Urothelium cell line (cell line): Measurements from ENCODE around the gene PCSK4.
"Not testable (repeated sequence)": the region's sequence is repeated elsewhere in the genome, so short reads cannot be mapped to it uniquely, and the experiment has no call there.

Experiments used
- DNase-seq: peaks from one replicate; pipeline ENCODE4 v3.0.0; 2011; ENCODE audit warnings: low spot score, mixed read lengths
- FAIRE-seq: peaks from 2 replicates; lab custom pipeline; 2011; peaks lifted over from hg19 to GRCh38; lab: Jason Lieb, UNC

Gene PCSK4

DNA sequence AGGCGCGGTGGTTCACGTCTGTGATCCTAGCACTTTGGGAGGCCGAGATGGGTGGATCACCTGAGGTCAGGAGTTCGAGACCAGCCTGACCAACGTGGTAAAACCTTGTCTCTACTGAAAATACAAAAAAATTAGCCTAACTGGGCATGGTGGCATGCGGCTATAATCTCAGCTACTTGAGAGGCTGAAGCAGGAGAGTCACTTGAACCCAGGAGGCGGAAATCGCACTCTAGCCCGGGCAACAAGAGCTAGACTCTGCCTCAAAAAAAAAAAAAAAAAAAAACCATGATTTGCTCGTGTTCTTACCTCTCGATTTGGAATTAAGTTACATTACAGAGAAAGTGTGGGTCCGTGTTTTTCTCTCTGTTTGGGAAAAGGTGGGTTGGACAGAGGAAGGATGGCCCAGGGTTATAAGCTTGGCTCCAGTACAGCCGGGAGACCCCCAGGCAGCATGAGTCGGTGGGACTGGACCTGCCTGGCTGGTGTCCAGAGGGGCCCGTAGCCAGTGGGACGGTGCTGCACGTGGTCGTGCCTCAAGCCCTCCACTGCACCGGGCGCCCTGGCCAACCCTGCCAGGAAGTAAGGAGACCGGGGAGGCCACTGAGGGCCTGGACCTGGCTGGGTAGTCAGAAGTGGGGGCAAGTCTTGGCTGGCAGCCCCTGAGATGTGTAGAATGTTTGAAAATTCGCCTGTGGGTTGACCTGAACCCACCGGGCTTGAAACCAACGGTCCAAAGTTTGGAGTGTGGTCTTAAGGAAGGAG, 48.3 kb downstream of the PCSK4 start:
- FAIRE-seq = no peak
- DNase-seq = no peak

DNA sequence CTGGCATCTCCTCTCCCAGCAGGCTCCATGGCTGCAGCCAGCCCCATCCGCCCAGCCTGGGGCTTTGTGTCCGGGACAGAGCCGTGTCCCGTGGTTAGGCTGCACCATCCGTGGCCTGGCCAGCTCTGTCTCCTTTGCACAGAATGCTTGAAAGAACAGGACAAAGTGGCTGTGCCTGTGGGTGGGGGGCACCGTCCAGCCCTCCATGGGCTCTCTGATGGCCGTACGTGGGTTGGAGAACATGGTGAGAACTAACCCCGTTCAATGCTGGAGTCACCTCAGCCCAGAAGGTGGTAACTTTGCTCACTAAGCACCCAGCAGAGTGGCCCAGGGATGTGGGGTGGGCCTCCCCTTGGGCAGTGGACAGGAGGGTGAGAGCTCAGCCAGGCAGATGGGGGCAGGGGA, 49.1 kb downstream of the PCSK4 start:
- no peak for FAIRE-seq
- DNase-seq = no peak

DNA sequence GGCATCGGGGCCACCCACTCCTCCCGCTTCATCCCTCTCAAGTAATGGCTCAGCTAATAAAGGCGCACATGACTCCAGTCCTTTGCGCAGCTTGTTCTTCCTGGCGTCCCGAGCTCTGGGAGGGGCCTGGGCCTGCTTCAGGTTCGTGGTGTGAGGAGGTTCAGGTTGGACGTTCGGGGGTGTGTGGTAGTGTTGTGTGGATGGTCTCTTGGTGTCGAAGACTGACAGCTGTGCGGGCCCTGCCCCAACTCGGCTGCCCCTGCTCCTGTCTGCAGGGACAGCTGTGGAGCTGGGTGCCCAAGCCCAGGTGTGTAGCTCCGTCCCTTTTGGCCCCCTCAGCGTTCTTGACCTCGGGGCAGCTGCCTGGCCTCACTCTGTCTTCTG, 49.7 kb downstream of the PCSK4 start:
- FAIRE-seq (no peak), DNase-seq (no peak)

DNA sequence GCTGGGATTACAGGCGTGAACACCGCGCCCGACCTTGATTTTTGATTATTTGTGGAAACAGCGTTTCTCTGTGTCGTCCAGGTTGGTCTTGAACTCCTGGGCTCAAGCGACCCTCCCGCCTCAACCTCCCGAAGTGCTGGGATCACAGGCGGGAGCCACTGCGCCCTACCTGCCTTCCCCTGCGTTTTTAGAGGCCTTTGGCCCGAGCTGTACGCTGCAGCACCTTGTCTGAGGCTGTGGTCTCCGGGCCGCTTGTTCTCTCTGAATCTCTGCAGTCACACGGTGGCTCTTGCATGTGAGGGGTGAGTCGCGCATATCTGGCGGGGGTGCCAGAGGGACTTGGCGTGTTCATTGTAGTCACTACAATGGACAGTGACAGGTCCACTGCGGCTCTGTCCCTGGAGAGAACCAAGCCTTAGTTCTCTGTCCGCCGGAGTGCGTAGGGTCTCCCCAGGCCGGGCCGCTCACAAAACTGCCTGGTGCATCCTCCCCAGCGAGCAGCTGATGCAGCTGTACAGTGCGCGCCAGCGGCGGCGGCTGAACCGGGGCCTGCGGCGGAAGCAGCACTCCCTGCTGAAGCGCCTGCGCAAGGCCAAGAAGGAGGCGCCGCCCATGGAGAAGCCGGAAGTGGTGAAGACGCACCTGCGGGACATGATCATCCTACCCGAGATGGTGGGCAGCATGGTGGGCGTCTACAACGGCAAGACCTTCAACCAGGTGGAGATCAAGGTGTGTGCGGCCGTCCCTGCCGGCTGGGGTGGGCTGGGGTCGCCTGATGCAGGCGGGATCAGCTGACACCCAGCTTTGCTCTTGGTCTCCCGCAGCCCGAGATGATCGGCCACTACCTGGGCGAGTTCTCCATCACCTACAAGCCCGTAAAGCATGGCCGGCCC, 50.4 kb downstream of the PCSK4 start:
- not testable (repeated sequence) for DNase-seq
- peak; percentile 79 for FAIRE-seq

DNA sequence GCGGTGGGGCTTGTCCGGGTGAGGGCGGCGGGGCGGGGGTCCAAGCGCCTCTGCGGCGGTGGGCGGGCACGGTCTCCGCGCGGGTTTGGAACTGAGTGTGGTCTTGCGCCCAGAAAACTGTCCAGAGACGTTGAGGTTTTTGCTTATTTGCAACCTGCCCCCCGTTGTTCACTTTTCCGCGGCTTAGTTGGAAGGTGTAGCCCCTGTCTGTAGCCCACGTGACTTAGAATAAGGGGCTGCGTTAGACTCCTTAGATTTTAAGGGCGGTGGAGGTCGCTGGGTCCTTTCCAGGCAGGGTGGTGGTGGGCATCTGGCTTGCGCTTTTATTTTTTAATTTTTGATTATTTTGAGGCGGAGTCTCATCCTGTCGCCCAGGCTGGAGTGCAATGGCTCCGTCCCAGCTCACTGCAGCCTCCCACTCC, 51.2 kb downstream of the PCSK4 start:
- FAIRE-seq (no peak), DNase-seq (no peak)

DNA sequence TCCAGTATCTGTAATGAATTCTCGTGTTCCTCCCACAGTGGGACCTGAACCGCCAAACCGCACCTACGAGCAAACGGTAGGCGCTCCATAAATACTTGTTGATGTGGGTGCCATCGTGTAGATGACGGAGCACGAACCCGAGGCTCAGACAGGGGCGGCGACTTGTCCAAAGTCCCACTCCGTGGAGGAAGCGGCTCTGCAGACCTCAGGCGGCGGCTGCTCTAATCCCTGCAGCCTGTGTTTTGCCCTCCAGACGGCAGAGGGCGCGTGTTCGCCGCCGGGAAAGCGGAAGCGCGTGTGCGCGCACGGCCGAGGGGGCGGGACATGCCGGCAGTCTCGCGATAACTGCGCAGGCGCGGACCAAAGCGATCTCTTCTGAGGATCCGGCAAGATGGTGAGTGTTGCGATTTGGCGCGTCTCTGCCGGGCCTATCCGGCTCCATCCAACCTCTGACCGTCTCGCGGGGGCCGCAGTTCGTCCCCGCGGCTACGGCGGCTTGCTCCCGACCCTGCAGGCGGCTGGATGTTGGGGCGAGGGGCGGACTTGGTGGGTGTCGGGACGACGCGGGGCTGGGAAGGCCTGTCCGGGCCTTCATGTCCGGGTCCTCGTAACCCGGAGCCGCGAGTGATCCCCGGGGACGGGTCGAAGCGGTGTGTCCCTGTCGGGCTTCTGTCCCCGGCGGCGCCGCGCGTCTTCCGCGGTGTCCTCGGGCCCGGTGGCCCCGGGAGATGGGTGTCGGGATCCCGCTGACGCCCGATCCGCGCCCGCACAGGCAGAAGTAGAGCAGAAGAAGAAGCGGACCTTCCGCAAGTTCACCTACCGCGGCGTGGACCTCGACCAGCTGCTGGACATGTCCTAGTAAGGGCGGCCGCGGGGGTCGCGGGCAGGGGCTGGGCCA, 51.9 kb downstream of the PCSK4 start, which contains the start of gene RPS15:
TSS of gene RPS15 (plus strand) at position 362 of the 898 bp plus-strand sequence. CDS start at position 392, 30 bp downstream.
- DNase-seq (peak; percentile 88), FAIRE-seq (peak; percentile 74)

DNA sequence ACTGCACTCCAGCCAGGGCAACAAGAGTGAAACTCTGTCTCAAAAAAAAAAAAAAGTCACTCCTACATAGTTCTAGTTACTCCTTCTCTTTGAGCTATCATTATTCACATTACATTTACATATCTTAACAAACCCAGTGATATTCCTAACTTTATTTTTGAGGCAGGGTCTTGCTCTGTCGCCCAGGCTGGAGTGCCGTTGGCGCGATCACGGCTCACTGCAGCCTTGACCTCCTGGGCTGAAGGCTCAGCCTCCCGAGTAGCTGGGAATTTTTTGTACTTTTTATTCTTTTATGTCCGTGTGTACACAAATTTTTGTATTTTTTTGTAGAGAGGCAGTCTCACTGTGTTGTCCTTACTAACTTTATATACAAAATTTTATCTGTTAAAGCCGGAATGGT, 52.5 kb downstream of the PCSK4 start:
- FAIRE-seq (no peak), DNase-seq (no peak)

DNA sequence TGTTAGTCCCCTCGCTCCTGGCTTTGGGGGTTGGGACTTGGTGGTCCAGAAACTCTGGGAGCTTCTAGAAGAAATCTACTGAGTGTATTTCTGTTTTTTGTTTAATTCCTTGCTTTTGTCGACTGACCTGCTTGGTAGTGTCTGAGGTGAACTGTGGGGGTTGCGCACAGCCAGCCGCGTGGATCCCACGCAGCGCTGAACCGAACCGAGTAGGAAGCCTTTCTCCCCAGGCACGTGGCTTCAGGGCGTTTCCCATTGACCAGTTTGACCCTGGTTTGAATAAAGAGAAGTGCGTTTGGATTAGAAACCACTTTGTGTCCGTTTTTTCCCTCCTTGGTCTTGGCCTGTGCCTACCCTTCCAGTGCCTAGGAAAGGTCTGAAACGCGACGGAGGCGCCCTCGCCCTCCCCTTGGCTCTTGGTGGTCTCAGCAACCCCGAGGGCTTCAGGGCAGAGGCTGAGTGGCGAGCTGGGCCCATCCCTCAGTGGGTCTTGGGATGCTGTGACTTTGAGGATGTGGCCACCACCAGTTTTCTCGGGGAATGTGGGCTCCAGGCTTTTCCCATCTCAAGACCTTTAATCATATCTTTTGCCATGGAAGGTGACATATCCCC, 54.7 kb downstream of the PCSK4 start:
- no peak for FAIRE-seq
- no peak for DNase-seq

DNA sequence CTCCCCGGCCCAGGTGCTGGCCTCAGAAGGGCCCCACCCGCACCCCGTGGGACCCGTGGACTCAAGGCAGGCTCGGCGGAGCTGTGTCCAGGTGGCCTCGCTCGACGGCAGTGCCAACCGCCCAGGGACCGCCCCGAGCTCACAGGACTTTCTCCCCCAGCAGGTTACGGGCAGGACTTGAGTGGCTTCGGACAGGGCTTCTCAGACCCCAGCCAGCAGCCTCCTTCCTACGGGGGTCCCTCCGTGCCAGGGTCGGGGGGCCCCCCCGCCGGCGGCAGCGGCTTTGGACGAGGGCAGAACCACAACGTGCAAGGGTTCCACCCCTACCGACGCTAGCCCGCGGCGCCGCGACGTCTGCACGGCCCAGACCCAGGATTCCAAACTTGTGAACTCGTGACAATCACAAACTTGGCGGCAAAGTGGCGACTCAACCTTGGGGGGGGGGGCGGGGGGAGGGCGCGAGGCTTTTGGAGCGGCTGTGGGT, 55.5 kb downstream of the PCSK4 start:
- DNase-seq (no peak), FAIRE-seq (no peak)

DNA sequence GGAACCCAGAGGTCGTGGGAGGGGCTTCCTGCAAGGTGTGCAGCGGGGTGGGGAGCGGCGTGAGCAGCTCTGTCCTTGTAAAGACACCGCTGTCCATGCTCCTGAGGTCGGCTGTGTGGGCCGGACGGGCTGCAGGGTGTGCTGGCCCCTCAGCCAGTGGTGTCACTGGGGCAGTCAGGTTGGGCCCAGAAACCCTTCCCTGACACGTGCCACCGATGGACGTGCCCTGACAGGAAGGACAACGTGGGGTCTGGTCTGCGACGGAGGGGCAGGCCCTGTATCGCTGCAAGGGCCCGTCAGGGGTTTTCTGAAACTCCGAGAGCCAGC, 56.1 kb downstream of the PCSK4 start:
- FAIRE-seq = no peak
- DNase-seq = no peak

DNA sequence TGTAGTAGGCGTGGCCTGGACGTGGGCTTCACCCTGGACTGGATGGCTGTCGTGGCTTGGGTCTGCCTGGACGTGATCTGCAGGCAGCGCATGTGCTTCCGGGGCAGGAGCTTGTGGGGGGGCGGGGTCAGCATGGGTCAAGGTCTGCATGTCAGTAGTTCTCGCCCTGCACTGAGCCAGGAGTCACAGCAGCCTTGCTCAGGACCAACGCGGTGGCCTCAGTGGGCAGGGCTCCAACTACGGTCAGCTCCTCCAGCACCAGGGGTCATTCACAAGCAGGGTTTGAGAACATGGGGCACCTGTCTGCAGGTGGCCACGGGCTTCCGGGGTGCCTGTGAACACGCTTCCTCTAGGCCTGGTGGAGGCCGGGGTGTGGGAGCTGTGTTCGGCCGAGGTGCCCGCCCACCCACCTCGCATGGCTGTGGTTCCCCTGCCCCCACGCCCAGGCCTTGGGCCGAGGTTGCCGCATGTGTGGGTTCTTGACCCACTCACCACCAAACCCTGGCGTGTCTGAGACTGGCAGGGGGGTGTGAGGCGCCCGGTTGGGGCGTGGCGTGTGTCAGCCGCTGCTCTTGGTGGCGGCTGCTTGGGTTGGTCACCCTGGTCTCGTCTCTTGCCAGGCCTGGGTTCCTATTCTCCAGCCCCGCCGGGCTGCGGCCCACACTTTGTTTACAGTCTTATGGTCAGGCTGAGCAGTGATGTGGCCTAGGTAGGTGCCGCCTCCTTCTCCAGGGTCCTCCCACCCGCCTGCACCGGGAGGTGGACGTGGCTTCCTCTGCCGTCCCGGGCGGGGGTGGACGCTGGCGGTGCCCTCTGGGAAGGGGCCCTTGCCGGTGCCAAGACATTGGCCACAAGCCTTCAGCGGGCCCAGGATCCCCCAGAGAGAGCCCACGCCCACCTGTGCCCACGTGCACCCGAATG, 56.8 kb downstream of the PCSK4 start:
- DNase-seq (no peak), FAIRE-seq (no peak)

DNA sequence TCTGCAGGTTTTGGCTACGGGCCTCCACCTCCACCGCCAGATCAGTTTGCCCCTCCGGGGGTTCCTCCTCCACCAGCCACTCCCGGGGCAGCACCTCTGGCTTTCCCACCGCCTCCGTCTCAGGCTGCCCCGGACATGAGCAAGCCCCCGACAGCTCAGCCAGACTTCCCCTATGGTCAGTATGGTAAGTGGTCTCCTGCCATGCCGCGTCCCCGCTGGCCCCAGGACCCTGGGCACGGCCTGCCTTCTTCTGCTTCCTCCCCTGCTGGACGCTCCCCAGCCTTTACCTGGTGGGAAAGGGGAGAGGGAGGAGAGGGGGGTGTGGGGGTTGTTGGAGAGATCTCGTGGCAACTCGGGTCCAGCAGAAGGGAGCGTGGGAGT, 57.7 kb downstream of the PCSK4 start:
- no peak for FAIRE-seq

DNA sequence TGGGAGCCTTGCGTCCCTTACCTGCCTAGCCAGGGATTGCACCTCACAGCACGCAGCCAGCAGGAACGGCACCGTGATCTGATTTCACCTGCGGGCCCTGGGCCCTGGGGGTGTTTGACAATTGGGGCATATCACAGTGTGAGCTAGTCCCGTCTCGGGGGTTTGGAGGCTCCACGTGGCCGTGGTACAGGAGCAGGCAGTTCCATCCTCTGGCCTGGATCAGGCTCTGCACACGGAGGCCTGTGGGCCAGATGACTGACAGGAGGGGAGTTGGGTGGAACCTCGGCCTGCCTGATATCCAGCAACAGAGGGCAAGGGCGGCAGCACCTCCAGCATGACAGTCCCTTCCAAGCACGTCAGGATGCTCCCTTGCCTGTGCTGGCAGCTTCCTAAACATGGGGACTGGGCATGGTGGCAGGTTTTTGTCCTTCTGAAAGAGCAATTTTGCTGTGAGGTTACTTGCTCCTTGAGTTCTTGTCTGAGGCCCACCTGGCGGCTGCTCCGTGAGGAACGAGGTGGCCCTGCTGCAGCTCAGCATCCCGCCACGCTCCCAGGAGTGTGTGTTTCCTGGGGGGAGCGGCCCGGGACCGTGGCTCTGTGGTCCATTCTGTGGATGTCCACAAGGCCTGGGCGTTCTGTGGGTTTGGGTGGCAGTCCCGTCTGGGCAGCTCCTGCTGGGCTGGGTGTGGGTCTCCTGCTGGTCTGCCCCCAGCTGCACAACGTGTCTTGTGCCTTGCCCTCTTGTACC, 58.2 kb downstream of the PCSK4 start:
- FAIRE-seq (no peak), DNase-seq (no peak)

More for the DNA sequence above, 57.7 kb downstream of the PCSK4 start:
- DNase-seq = no peak
